ENCODE results near the gene TBC1D8B.
"Not testable (repeated sequence)": the region's sequence is repeated elsewhere in the genome, so short reads cannot be mapped to it uniquely, and the experiment has no call there.

TBC1D8B gene

DNA sequence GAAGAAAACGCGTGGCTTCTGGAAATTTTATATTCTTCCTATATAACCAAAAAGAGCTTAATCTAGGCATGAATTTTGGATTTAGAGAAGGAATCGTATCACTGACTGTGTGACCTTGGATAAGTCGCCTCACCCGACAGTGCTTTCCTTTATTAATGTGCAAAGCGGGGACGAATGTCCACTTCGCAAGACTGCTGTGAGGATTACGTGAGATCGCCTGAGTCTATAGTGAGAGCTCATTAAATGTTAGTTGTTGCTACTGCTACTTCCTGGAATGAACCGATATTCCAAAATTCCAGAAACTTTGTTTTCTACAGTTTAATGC lies 448 bp upstream of the TBC1D8B start:
- no peak for TF ChIP-seq CTCF (IDR thresholded peaks at IDR 0.05; ENCODE audit: low read length, missing control alignments)
- H3K4me3 ChIP-seq (replicated peaks; ENCODE audit: low read depth, low read length), result peak overlapping the region; percentile 83

DNA sequence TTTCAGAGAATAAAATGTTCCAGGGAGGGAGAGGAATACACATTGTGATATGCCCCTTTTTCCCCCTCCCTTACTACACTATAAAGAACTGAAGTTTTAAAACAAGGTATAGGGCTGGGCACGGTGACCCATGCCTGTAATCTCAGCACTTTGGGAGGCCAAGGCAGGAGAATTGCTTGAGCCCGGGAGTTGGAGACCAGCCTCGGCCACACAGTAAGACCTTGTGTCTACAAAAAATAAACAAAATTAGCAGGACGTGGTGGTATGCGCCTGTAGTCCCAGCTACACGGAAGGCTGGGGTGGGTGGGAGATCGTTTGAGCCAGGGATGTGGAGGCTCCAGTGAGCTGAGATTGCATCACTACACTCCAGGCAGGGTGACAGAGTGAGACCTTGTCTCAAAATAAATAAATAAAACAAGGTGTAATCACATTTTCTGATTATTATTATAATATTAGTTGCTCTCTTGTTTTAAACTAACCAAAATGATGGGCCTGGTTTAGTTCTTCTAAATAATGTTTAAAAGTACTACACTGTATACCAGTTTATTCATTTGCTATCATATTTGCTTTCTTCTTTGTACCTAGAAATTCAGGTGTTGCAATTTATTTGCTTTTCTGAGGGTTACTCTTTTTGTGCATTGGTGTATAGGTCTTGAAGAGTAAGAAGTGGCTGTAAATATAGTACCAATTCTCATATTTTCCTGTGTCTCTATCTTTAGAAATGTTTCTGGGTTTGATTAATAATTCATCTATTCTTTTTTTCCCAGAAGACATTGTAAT lies 8.8 kb downstream of the TBC1D8B start:
- TF ChIP-seq CTCF (IDR thresholded peaks at IDR 0.05; ENCODE audit: low read length, missing control alignments), result no peak
- DNase-seq (ENCODE audit: low read depth), result no peak
- H3K4me3 ChIP-seq (replicated peaks; ENCODE audit: low read depth, low read length), result no peak overlapping the region

More for the DNA sequence above, 448 bp upstream of the TBC1D8B start:
- DNase-seq (ENCODE audit: low read depth), result peak; percentile 40

GRCh38 chrX:106812930-106813329 lies 10.5 kb downstream of the TBC1D8B start:
- DNase-seq (ENCODE audit: low read depth); H3K4me3 ChIP-seq (replicated peaks; ENCODE audit: low read depth, low read length): not testable (repeated sequence)

- DNase-seq (ENCODE audit: low read depth); H3K4me3 ChIP-seq (replicated peaks; ENCODE audit: low read depth, low read length): not testable (repeated sequence)
Measured at GRCh38 chrX:106814093-106814492, 11.6 kb downstream of the TBC1D8B start.

- TF ChIP-seq CTCF (IDR thresholded peaks at IDR 0.05; ENCODE audit: low read length, missing control alignments), result peak; percentile 42
- DNase-seq (ENCODE audit: low read depth), result peak; percentile 10
- no peak overlapping the region for H3K4me3 ChIP-seq (replicated peaks; ENCODE audit: low read depth, low read length)
Measured at GRCh38 chrX:106862972-106863688, 60.7 kb downstream of the TBC1D8B start.

DNA sequence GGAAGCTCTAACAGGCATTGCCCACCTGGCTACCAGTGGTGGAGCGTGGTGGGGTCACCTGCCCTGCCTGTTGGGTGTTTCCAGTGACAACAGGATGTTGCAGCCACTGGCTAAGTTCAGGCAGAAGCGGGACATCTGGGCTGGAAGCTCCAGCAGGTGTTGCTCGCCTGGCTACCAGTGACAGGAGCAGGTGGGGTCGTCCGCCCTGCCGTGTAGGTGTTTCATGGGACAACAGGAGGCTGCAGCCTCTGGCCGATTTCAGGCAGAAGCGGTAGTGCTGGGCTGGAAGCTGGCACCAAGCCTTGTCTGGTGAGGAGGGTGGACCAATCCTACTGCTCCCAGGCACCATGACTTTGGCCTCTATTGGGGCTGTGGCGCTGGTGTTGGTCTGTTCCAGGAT lies 61.2 kb downstream of the TBC1D8B start:
- H3K4me3 ChIP-seq (replicated peaks; ENCODE audit: low read depth, low read length), result no peak overlapping the region
- DNase-seq (ENCODE audit: low read depth), result no peak
- TF ChIP-seq CTCF (IDR thresholded peaks at IDR 0.05; ENCODE audit: low read length, missing control alignments), result no peak

DNA sequence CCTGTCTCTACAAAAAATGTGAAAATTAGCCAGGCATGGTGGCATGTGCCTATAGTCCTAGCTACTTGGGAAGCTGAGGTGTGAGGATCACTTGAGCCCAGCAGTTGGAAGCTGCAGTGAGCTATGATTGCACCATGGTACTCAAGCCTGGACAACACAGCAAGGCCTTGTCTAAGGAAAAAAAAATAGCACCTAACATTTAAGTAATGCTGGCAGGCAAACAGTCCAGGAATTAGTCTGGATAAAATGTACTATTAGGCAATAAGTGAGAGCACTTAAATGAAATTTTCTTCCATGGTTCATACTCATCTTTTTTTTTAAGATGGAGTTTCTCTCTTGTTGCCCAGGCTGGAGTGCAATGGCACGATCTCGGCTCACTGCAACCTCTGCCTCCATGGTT lies 70.3 kb downstream of the TBC1D8B start:
- H3K4me3 ChIP-seq (replicated peaks; ENCODE audit: low read depth, low read length), result not testable (repeated sequence)
- DNase-seq (ENCODE audit: low read depth), result peak; percentile 8

- no peak overlapping the region for H3K4me3 ChIP-seq (replicated peaks; ENCODE audit: low read depth, low read length)
- peak; percentile 52 for DNase-seq (ENCODE audit: low read depth)
- peak; percentile 52 for TF ChIP-seq CTCF (IDR thresholded peaks at IDR 0.05; ENCODE audit: low read length, missing control alignments)
Measured at GRCh38 chrX:106874075-106874474, 71.6 kb downstream of the TBC1D8B start.

Data from fibroblast of pulmonary artery (primary cell).